HL-60 (cell line): ENCODE data around the gene BRD4.

Experiments used
- CTCF ChIP-seq: IDR thresholded peaks from one replicate; pipeline ENCODE4 v1.5.1; 2011; ENCODE audit warnings: low read length, control low read depth, inconsistent platforms; ENCODE audit not compliant: insufficient read depth
- GABPA ChIP-seq: IDR thresholded peaks from 2 replicates; pipeline ENCODE4 v1.6.1; 2012; ENCODE audit warnings: low read depth
- POLR2AphosphoS5 ChIP-seq: IDR thresholded peaks from 2 replicates; pipeline ENCODE4 v1.6.1; 2012; ENCODE audit warnings: low read depth
- REST ChIP-seq: IDR thresholded peaks from 2 replicates; pipeline ENCODE4 v1.6.1; 2012; ENCODE audit warnings: low read depth; ENCODE audit not compliant: insufficient replicate concordance
- SPI1 ChIP-seq: IDR thresholded peaks from 2 replicates; pipeline ENCODE4 v1.6.1; 2012; ENCODE audit warnings: low read depth, mild to moderate bottlenecking, borderline replicate concordance

GRCh38 chr19:15303105-15303780 lies 29.1 kb downstream of the BRD4 start:
- TF ChIP-seq CTCF = no peak
- no peak for TF ChIP-seq REST
- TF ChIP-seq GABPA = no peak
- no peak for TF ChIP-seq POLR2AphosphoS5
- no peak for TF ChIP-seq SPI1
